GM12878 (cell line): Measurements from ENCODE around the gene FUT7.

Experiments used
- CTCF ChIP-seq, 3 experiments: IDR thresholded peaks in 2 of 3; conservative IDR thresholded peaks in 1 of 3; 2 replicates each; pipeline ENCODE4 v1.5.1; 2011; ENCODE audit warnings: low read depth in 3 of 3, low read length in 3 of 3, mild to moderate bottlenecking in 3 of 3, control low read depth in 2 of 3, moderate library complexity in 2 of 3, inconsistent platforms in 1 of 3, mixed read lengths in 1 of 3; ENCODE audit not compliant: control insufficient read depth in 2 of 3, insufficient read depth in 1 of 3; ENCODE audit errors: extremely low read depth in 1 of 3
- JUND ChIP-seq: IDR thresholded peaks from 2 replicates; pipeline ENCODE4 v1.6.1; 2012; ENCODE audit warnings: low read depth, mild to moderate bottlenecking, low read length, improper control_type of control experiment, moderate library complexity
- POLR2A ChIP-seq: IDR thresholded peaks from 2 replicates; pipeline ENCODE4 v1.6.1; 2011; ENCODE audit warnings: low read depth, mild to moderate bottlenecking, low read length
- ZNF274 ChIP-seq: IDR thresholded peaks from one replicate; pipeline ENCODE4 v1.8.0; 2011; ENCODE audit not compliant: insufficient read length, insufficient read depth

- TF ChIP-seq POLR2A: no peak
- no peak for TF ChIP-seq JUND
- TF ChIP-seq CTCF (IDR thresholded peaks at IDR 0.05 in 2 of 3, conservative IDR thresholded peaks at IDR 0.05 in 1 of 3; ENCODE audit: control insufficient read depth in 2 of 3, extremely low read depth in 1 of 3, insufficient read depth in 1 of 3, low read depth in 3 of 3, low read length in 3 of 3): no peak
- TF ChIP-seq ZNF274: no peak
Observed at GRCh38 chr9:137077758-137078693, 46.1 kb upstream of the FUT7 start.
